Gastroesophageal sphincter (tissue), 3 donors: ENCODE measurements around the gene CDKL5.

Experiments used
- CTCF ChIP-seq, 4 experiments: fragments of 200-600 bp in 2 of 4; fragments of 450-650 bp in 2 of 4; sonication (generic) in 1 of 4; IDR thresholded peaks; one replicate each; pipeline ENCODE4 v1.5.1; 2017 to 2019; ENCODE audit warnings: antibody characterized with exemption in 4 of 4, mild to moderate bottlenecking in 2 of 4, moderate library complexity in 2 of 4
- POLR2A ChIP-seq, 2 donors: fragments of 450-650 bp; IDR thresholded peaks; one replicate each; pipeline ENCODE4 v1.6.1; 2017; ENCODE audit warnings: antibody characterized with exemption in 2 of 2, mild to moderate bottlenecking in 2 of 2, moderate library complexity in 1 of 2
- POLR2AphosphoS5 ChIP-seq: sonication (generic); formaldehyde crosslinking; IDR thresholded peaks from one replicate; pipeline ENCODE4 v1.6.1; 2017; ENCODE audit warnings: antibody characterized with exemption

DNA sequence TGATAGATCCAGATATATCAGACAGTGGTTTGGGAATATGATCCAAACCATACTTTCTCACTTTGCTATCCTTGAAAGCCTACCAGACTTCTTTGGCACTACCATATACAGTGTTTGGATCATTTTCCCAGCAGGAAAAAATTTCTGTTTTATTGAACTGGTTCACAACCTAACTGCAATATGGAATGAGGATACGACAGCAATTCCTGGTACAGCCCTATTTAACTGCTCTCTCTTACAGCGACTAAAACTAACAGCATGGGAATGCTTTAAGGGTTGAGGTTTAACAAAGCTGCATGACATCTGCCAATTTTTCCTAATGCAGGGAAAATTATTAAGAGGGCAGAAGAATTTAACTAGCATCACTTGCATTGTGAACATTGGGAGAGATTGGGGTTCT, 199.2 kb downstream of the CDKL5 start:
- TF ChIP-seq CTCF (IDR thresholded peaks at IDR 0.05) (no peak), POLR2AphosphoS5 (no peak), POLR2A (IDR thresholded peaks at IDR 0.05) (no peak)
